Prostate gland (tissue), 2 donors: ENCODE data around the gene LTF. TPM values are rescaled to one million over a fixed set of nuclear protein-coding genes. Genes with fewer than 3 reads are reported as not detected.

Experiments used
- DNase-seq: peaks from one replicate; pipeline ENCODE4 v3.0.0-alpha.2; 2019; ENCODE audit warnings: low spot score
- H3K27ac ChIP-seq, 2 donors: fragments of 200-600 bp; sonication (generic); 2 replicates each; pipeline ENCODE4 v1.5.1; 2017 to 2019
- H3K27me3 ChIP-seq: fragments of 200-600 bp; sonication (generic); replicated peaks from 2 replicates; pipeline ENCODE4 v1.5.1; 2019; ENCODE audit not compliant: insufficient read depth
- H3K36me3 ChIP-seq, 2 donors: fragments of 200-600 bp; sonication (generic); 1 replicate in 1 of 2; 2 replicates in 1 of 2; pipeline versions ENCODE4 v1.5.1 to v1.8.1; 2017 to 2019
- H3K4me1 ChIP-seq: fragments of 200-600 bp; sonication (generic); replicated peaks from 2 replicates; pipeline ENCODE4 v1.5.1; 2019
- H3K4me3 ChIP-seq, 2 donors: fragments of 200-600 bp; sonication (generic); 2 replicates each; pipeline ENCODE4 v1.5.1; 2017 to 2019
- H3K9me3 ChIP-seq: fragments of 200-600 bp; sonication (generic); 2 replicates; pipeline ENCODE4 v1.5.1; 2017
- CTCF ChIP-seq, 4 experiments: fragments of 200-600 bp in 2 of 4; fragments of 450-650 bp in 2 of 4; sonication (generic) in 2 of 4; IDR thresholded peaks; 1 replicate in 3 of 4; 2 replicates in 1 of 4; pipeline ENCODE4 v1.5.1; 2016 to 2019; ENCODE audit warnings: antibody characterized with exemption in 4 of 4, mild to moderate bottlenecking in 2 of 4, moderate library complexity in 2 of 4
- POLR2A ChIP-seq: fragments of 450-650 bp; IDR thresholded peaks from one replicate; pipeline ENCODE4 v1.6.1; 2016; ENCODE audit warnings: antibody characterized with exemption, mild to moderate bottlenecking
- POLR2AphosphoS5 ChIP-seq: sonication (generic); formaldehyde crosslinking; IDR thresholded peaks from one replicate; pipeline ENCODE4 v1.6.1; 2017; ENCODE audit warnings: antibody characterized with exemption
- WGBS: methylation state at CpG from one replicate; pipeline ENCODE4 v1.1.5; 2018; 5-methylcytosine and 5-hydroxymethylcytosine counted together
- intact Hi-C: fragments of 100-400 bp; cut with DNase I; formaldehyde crosslinking; loops from one replicate; pipeline ENCODE4 v1.14.2; 2022
- total RNA-seq, 2 donors: library from RNA; depleted of rRNA; stranded (reverse); fragments of >200 nt; gene quantifications; one replicate each; pipeline ENCODE4 v1.1.0, GENCODE V29; 2016

The LTF gene
- total RNA-seq, 2 donors from 2014 or later, result 22.6 to 130 TPM

- no peaks in the 10 kb centered on the region for H3K36me3 ChIP-seq
- H3K27me3 ChIP-seq, result no peaks in the 10 kb centered on the region
- H3K27ac ChIP-seq, result no peak overlapping the region
- intact Hi-C loops, result no loop called here
- H3K4me1 ChIP-seq, result no peaks in the 10 kb centered on the region
- H3K4me3 ChIP-seq, result no peak overlapping the region
- TF ChIP-seq POLR2AphosphoS5, result no peak
- TF ChIP-seq POLR2A, result no peak
- no peak for TF ChIP-seq CTCF (IDR thresholded peaks at IDR 0.05)
- 64% methylated on average over 7 of the region's 7 CpGs for WGBS
- DNase-seq, result no peak
- no peaks in the 10 kb centered on the region for H3K9me3 ChIP-seq
Observed at GRCh38 chr3:46397111-46397510, 67.6 kb downstream of the LTF start.

GRCh38 chr3:46395766-46396530, 68.8 kb downstream of the LTF start:
- TF ChIP-seq POLR2AphosphoS5 (no peak), CTCF (IDR thresholded peaks at IDR 0.05) (no peak), POLR2A (no peak)
- no peaks in the 10 kb centered on the region for H3K36me3 ChIP-seq
- no peaks in the 10 kb centered on the region for H3K4me1 ChIP-seq
- H3K9me3 ChIP-seq, result no peaks in the 10 kb centered on the region
- WGBS, result 80% methylated on average over 6 of the region's 6 CpGs
- no peaks in the 10 kb centered on the region for H3K27me3 ChIP-seq
- DNase-seq, result no peak
- H3K4me3 ChIP-seq, result no peak overlapping the region
- intact Hi-C loops, result no loop called here
- H3K27ac ChIP-seq, result no peak overlapping the region

- Histone ChIP-seq H3K27ac (no peak overlapping the region), H3K4me3 (no peak overlapping the region), H3K27me3 (no peaks in the 10 kb centered on the region), H3K9me3 (no peaks in the 10 kb centered on the region), H3K4me1 (no peaks in the 10 kb centered on the region), H3K36me3 (no peaks in the 10 kb centered on the region)
- no peak for DNase-seq
- TF ChIP-seq CTCF (IDR thresholded peaks at IDR 0.05) (no peak), POLR2A (no peak), POLR2AphosphoS5 (no peak)
- WGBS, result 82% methylated on average over 6 of the region's 6 CpGs
- intact Hi-C loops, result no loop called here
Observed at GRCh38 chr3:46395210-46395661, 69.5 kb downstream of the LTF start.

- 80% methylated on average over 8 of the region's 8 CpGs for WGBS
- Histone ChIP-seq H3K4me3 (no peak overlapping the region), H3K9me3 (no peaks in the 10 kb centered on the region), H3K4me1 (no peaks in the 10 kb centered on the region), H3K27ac (no peak overlapping the region), H3K27me3 (no peaks in the 10 kb centered on the region), H3K36me3 (no peaks in the 10 kb centered on the region)
- intact Hi-C loops, result no loop called here
- DNase-seq, result no peak
- TF ChIP-seq CTCF (IDR thresholded peaks at IDR 0.05), result no peak
- no peak for TF ChIP-seq POLR2AphosphoS5
- no peak for TF ChIP-seq POLR2A
Observed at GRCh38 chr3:46393554-46394434, 70.9 kb downstream of the LTF start.
